ENCODE measurements around the gene DPEP2NB.

The DPEP2NB gene

DNA sequence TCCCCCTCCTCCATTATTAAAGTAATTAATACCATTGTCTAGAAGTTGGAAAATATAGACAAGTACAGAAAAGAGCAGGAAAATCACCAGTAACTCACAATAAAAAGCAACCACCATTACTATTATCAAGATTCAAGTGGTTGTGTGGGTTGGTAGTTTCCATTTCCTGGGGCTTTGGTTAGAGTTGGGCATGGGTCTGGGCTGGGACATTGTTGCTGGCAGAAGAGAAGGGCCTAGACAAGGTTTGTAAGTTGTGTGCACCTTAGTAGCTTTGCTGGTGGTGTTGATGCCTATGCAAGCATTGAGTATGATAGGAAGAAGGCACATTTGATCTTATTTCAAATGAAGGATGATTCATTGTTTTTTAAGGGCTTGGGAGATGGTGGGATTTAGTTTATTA, 44.1 kb upstream of the DPEP2NB start:
- H3K4me1 ChIP-seq (ENCODE audit: control insufficient read depth, insufficient read depth, low read length): no peaks in the 10 kb centered on the region
- H3K9me3 ChIP-seq (ENCODE audit: control insufficient read depth, insufficient read depth, low read depth, low read length): no peaks in the 10 kb centered on the region
- ChIA-PET POLR2A (no interaction called here), CTCF (interaction anchor here (0.7 kb wide), 1 partner anchor 107 kb away, joined by 4 read pairs; no protein-coding TSS in a partner anchor)
- H3K27ac ChIP-seq (ENCODE audit: extremely low read depth, low read depth, low read length): no peak overlapping the region
- H3K4me3 ChIP-seq (ENCODE audit: low read depth, low read length): no peak overlapping the region
- TF ChIP-seq ZNF341 (tag by site-specific recombination; IDR thresholded peaks at IDR 0.05; ENCODE audit: low read depth): no peak
- TF ChIP-seq ZNF19 (tag by site-specific recombination; IDR thresholded peaks at IDR 0.05; ENCODE audit: low read depth): no peak
- TF ChIP-seq FEZF1 (tag by site-specific recombination; IDR thresholded peaks at IDR 0.05): no peak
- TF ChIP-seq, protein P1, sequence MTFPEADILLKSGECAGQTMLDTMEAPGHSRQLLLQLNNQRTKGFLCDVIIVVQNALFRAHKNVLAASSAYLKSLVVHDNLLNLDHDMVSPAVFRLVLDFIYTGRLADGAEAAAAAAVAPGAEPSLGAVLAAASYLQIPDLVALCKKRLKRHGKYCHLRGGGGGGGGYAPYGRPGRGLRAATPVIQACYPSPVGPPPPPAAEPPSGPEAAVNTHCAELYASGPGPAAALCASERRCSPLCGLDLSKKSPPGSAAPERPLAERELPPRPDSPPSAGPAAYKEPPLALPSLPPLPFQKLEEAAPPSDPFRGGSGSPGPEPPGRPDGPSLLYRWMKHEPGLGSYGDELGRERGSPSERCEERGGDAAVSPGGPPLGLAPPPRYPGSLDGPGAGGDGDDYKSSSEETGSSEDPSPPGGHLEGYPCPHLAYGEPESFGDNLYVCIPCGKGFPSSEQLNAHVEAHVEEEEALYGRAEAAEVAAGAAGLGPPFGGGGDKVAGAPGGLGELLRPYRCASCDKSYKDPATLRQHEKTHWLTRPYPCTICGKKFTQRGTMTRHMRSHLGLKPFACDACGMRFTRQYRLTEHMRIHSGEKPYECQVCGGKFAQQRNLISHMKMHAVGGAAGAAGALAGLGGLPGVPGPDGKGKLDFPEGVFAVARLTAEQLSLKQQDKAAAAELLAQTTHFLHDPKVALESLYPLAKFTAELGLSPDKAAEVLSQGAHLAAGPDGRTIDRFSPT (tag by site-specific recombination; IDR thresholded peaks at IDR 0.05): no peak
- TF ChIP-seq ZBTB11 (tag by site-specific recombination; conservative IDR thresholded peaks at IDR 0.05; ENCODE audit: low read depth): no peak
- TF ChIP-seq GFI1B (tag by site-specific recombination; IDR thresholded peaks at IDR 0.05): no peak
- no peak for TF ChIP-seq ZNF133 (tag by site-specific recombination; IDR thresholded peaks at IDR 0.05)
- no peak for TF ChIP-seq ZNF747 (tag by site-specific recombination; IDR thresholded peaks at IDR 0.05)
- no peak for TF ChIP-seq ZSCAN4 (tag by site-specific recombination; IDR thresholded peaks at IDR 0.05)
- TF ChIP-seq ELK4 (IDR thresholded peaks at IDR 0.05; ENCODE audit: borderline replicate concordance, low read depth, low read length): no peak
- TF ChIP-seq ZNF830 (tag by site-specific recombination; IDR thresholded peaks at IDR 0.05; ENCODE audit: low read depth): no peak
- no peak for TF ChIP-seq PRDM2 (tag by site-specific recombination; IDR thresholded peaks at IDR 0.05; ENCODE audit: borderline replicate concordance)
- TF ChIP-seq ZNF561 (tag by site-specific recombination; IDR thresholded peaks at IDR 0.05; ENCODE audit: borderline replicate concordance): no peak
- no peak for TF ChIP-seq ZNF621 (tag by site-specific recombination; IDR thresholded peaks at IDR 0.05)
- no peak for TF ChIP-seq ZNF776 (tag by site-specific recombination; IDR thresholded peaks at IDR 0.05; ENCODE audit: borderline replicate concordance)
- TF ChIP-seq ZNF391 (tag by site-specific recombination; IDR thresholded peaks at IDR 0.05; ENCODE audit: borderline replicate concordance, low read depth): no peak
- peaks cover 6 to 72% of the 10 kb centered on the region in 2 experiments; a peak in 2 of 3 replicates for H3K36me3 ChIP-seq (ENCODE audit: control insufficient read depth in 2 of 2, insufficient read depth in 1 of 2, low read length in 2 of 2)

Data from HEK293 (cell line).